PFSK-1 (cell line): Measurements from ENCODE around the gene PCP4.

ENCODE experiments used
- FOXP2 ChIP-seq: optimal IDR thresholded peaks from 2 replicates; pipeline ENCODE3; 2011; ENCODE audit warnings: borderline replicate concordance, control low read depth, inconsistent platforms; ENCODE audit not compliant: insufficient read depth; ENCODE audit errors: extremely low read length, extremely low read depth
- POLR2AphosphoS5 ChIP-seq: IDR thresholded peaks from 2 replicates; pipeline ENCODE4 v1.6.1; 2012; ENCODE audit warnings: low read depth, mild to moderate bottlenecking, control low read depth, low read length, moderate library complexity
- REST ChIP-seq, 2 experiments: IDR thresholded peaks; 2 replicates each; pipeline versions ENCODE4 v1.6.1 to v1.8.0; 2011 to 2012; ENCODE audit warnings: low read depth in 2 of 2, low read length in 2 of 2, control low read depth in 1 of 2, inconsistent platforms in 1 of 2, mild to moderate bottlenecking in 1 of 2, moderate library complexity in 1 of 2; ENCODE audit not compliant: insufficient read depth in 1 of 2
- SIN3A ChIP-seq: IDR thresholded peaks from 2 replicates; pipeline ENCODE4 v1.6.1; 2012; ENCODE audit warnings: mild to moderate bottlenecking, low read length, moderate library complexity, borderline replicate concordance; ENCODE audit not compliant: insufficient read depth
- TAF1 ChIP-seq: IDR thresholded peaks from 2 replicates; pipeline ENCODE4 v1.6.1; 2012; ENCODE audit warnings: low read length, control low read depth, borderline replicate concordance; ENCODE audit not compliant: insufficient read depth

The PCP4 gene

GRCh38 chr21:39845571-39846130 is 21.6 kb upstream of the PCP4 start:
- no peak for TF ChIP-seq REST (IDR thresholded peaks at IDR 0.05; ENCODE audit: insufficient read depth in 1 of 2, low read depth in 2 of 2, low read length in 2 of 2)
- no peak for TF ChIP-seq FOXP2
- TF ChIP-seq POLR2AphosphoS5, result no peak
- no peak for TF ChIP-seq SIN3A
- no peak for TF ChIP-seq TAF1

GRCh38 chr21:39847877-39848276 is 19.4 kb upstream of the PCP4 start:
- TF ChIP-seq REST (IDR thresholded peaks at IDR 0.05; ENCODE audit: insufficient read depth in 1 of 2, low read depth in 2 of 2, low read length in 2 of 2) (no peak), POLR2AphosphoS5 (no peak), SIN3A (no peak), FOXP2 (no peak), TAF1 (no peak)

GRCh38 chr21:39849014-39849655 is 18.1 kb upstream of the PCP4 start:
- no peak for TF ChIP-seq POLR2AphosphoS5
- no peak for TF ChIP-seq FOXP2
- TF ChIP-seq SIN3A, result no peak
- TF ChIP-seq TAF1, result no peak
- TF ChIP-seq REST (IDR thresholded peaks at IDR 0.05; ENCODE audit: insufficient read depth in 1 of 2, low read depth in 2 of 2, low read length in 2 of 2), result no peak

GRCh38 chr21:39850333-39850732 is 16.9 kb upstream of the PCP4 start:
- no peak for TF ChIP-seq SIN3A
- no peak for TF ChIP-seq REST (IDR thresholded peaks at IDR 0.05; ENCODE audit: insufficient read depth in 1 of 2, low read depth in 2 of 2, low read length in 2 of 2)
- TF ChIP-seq FOXP2, result no peak
- TF ChIP-seq POLR2AphosphoS5, result no peak
